ENCODE data around the gene KCNJ15.

KCNJ15 gene

GRCh38 chr21:38351961-38352521, 95.2 kb downstream of the KCNJ15 start:
- no peak for TF ChIP-seq CTCF (IDR thresholded peaks at IDR 0.05; ENCODE audit: extremely low read depth, missing control alignments)
- no peak for DNase-seq (ENCODE audit: low spot score)

GRCh38 chr21:38352536-38353219, 95.9 kb downstream of the KCNJ15 start:
- DNase-seq (ENCODE audit: low spot score), result peak; percentile 52
- peak; percentile 61 for TF ChIP-seq CTCF (IDR thresholded peaks at IDR 0.05; ENCODE audit: extremely low read depth, missing control alignments)

GRCh38 chr21:38354231-38354630, 97.4 kb downstream of the KCNJ15 start:
- no peak for TF ChIP-seq CTCF (IDR thresholded peaks at IDR 0.05; ENCODE audit: extremely low read depth, missing control alignments)
- no peak for DNase-seq (ENCODE audit: low spot score)

- TF ChIP-seq CTCF (IDR thresholded peaks at IDR 0.05; ENCODE audit: extremely low read depth, missing control alignments), result no peak
- DNase-seq (ENCODE audit: low spot score), result no peak
Observed at GRCh38 chr21:38354746-38355145, 98.0 kb downstream of the KCNJ15 start.

DNA sequence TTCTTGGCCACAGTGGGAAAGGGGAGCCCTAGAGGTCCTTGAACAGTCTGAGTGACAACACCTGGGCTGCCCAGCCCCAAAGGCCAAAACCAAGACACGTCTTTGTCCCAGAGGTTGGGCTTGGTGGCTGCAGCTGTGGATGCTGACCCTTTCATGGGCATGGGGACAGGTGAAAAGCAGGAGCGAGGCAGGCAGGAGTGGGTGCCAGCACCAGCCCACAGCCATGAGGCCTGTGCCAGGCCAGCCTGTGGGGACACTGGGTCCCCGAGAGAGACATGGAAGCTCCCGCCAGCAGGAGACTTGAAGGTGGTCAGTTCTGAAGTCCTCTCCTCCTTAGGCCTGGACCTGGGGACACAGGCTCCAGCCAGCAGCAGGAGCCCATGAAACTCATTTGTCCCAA, 98.6 kb downstream of the KCNJ15 start:
- TF ChIP-seq CTCF (IDR thresholded peaks at IDR 0.05; ENCODE audit: extremely low read depth, missing control alignments), result no peak
- no peak for DNase-seq (ENCODE audit: low spot score)

DNA sequence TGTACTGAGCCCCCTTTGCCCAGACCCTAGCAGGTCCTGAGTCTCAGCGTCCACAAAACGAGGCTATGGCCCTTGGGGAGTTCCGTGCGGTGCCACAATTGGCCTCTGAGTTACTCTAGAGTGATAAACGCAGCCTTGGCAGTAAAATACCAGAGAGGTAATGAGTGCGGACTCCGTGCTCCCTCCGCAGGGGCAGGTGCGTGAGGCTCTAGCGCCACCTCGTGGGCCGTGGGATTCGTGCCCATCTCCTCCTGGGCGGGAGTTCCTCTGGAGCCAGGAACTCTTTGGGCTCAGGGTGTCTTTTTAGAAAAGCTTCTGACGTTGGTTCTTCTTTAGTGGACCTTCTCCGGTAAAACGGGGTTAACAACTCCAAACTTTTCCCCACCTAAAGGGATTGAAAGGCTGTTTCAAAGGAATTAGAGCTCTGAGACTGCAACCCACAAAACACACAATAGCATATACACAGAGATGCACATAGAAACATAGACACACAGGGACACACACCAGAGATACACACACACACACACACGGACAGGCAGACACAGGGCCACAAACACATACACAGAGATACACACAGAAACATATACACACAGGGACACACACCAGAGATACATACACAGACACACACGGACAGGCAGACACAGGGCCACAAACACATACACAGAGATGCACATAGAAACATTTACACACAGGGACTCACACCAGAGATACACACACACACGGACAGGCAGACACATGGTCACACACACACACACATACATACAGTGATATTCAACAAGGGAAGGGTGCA, 99.4 kb downstream of the KCNJ15 start:
- peak; percentile 81 for DNase-seq (ENCODE audit: low spot score)
- peak; percentile 83 for TF ChIP-seq CTCF (IDR thresholded peaks at IDR 0.05; ENCODE audit: extremely low read depth, missing control alignments)

Data from GM20000 (cell line).